Activated CD8-positive, alpha-beta memory T cell treated with anti-CD3 and anti-CD28 coated beads for 48 hours (primary cell): ENCODE measurements around the gene CALN1.

Experiments
- DNase-seq, 3 experiments: peaks; one replicate each; pipeline ENCODE4 v3.0.0-alpha.2; 2020; ENCODE audit warnings: low read depth in 2 of 3, low spot score in 2 of 3

CALN1 gene

GRCh38 chr7:71817916-71818315 lies 594.2 kb downstream of the CALN1 start:
- no peak for DNase-seq

GRCh38 chr7:71808115-71808514 lies 604.0 kb downstream of the CALN1 start:
- DNase-seq: no peak

- DNase-seq: no peak
Observed at GRCh38 chr7:71804256-71804655, 607.9 kb downstream of the CALN1 start.

- no peak for DNase-seq
Observed at GRCh38 chr7:71801976-71802375, 610.2 kb downstream of the CALN1 start.

- no peak for DNase-seq
Observed at GRCh38 chr7:71800321-71800720, 611.8 kb downstream of the CALN1 start.

GRCh38 chr7:71795410-71795809 lies 616.7 kb downstream of the CALN1 start:
- no peak for DNase-seq

GRCh38 chr7:71793251-71793650 lies 618.9 kb downstream of the CALN1 start:
- DNase-seq: no peak

GRCh38 chr7:71787513-71787912 lies 624.6 kb downstream of the CALN1 start:
- no peak for DNase-seq

GRCh38 chr7:71785216-71785615 lies 626.9 kb downstream of the CALN1 start:
- DNase-seq: no peak

GRCh38 chr7:71784781-71785180 lies 627.4 kb downstream of the CALN1 start:
- DNase-seq: no peak

GRCh38 chr7:71784180-71784579 lies 628.0 kb downstream of the CALN1 start:
- no peak for DNase-seq

- no peak for DNase-seq
Observed at GRCh38 chr7:71783779-71784178, 628.4 kb downstream of the CALN1 start.

GRCh38 chr7:71782051-71782450 lies 630.1 kb downstream of the CALN1 start:
- no peak for DNase-seq

GRCh38 chr7:71780282-71780681 lies 631.9 kb downstream of the CALN1 start:
- DNase-seq: no peak

- DNase-seq: no peak
Observed at GRCh38 chr7:71777278-71777677, 634.9 kb downstream of the CALN1 start.

- no peak for DNase-seq
Observed at GRCh38 chr7:71776726-71777125, 635.4 kb downstream of the CALN1 start.

GRCh38 chr7:71775648-71776047 lies 636.5 kb downstream of the CALN1 start:
- no peak for DNase-seq

GRCh38 chr7:71772779-71773178 lies 639.4 kb downstream of the CALN1 start:
- no peak for DNase-seq

- no peak for DNase-seq
Observed at GRCh38 chr7:71770269-71770907, 641.8 kb downstream of the CALN1 start.

GRCh38 chr7:71769326-71769725 lies 642.8 kb downstream of the CALN1 start:
- DNase-seq: no peak

GRCh38 chr7:71768450-71768849 lies 643.7 kb downstream of the CALN1 start:
- DNase-seq: no peak

- DNase-seq: no peak
Observed at GRCh38 chr7:71766016-71766415, 646.1 kb downstream of the CALN1 start.

- no peak for DNase-seq
Observed at GRCh38 chr7:71761336-71761735, 650.8 kb downstream of the CALN1 start.

- no peak for DNase-seq
Observed at GRCh38 chr7:71754828-71755227, 657.3 kb downstream of the CALN1 start.
